Transverse colon (tissue), 4 donors: ENCODE results near the gene GAS5. TPM values are rescaled to one million over a fixed set of nuclear protein-coding genes. Genes with fewer than 3 reads are reported as not detected.
"Not testable (repeated sequence)": the region's sequence is repeated elsewhere in the genome, so short reads cannot be mapped to it uniquely, and the experiment has no call there.

Experiments
- DNase-seq: peaks from one replicate; pipeline ENCODE4 v3.0.0-alpha.2; 2019
- H3K27ac ChIP-seq, 4 donors: fragments of 200-600 bp; sonication (generic); 2 replicates each; pipeline ENCODE4 v1.5.1; 2016 to 2018; ENCODE audit warnings: inconsistent platforms in 4 of 4
- H3K27me3 ChIP-seq: fragments of 200-600 bp; sonication (generic); 2 replicates; pipeline ENCODE4 v1.5.1; 2017; ENCODE audit warnings: inconsistent platforms
- H3K36me3 ChIP-seq, 4 donors: fragments of 200-600 bp; sonication (generic); 2 replicates each; pipeline ENCODE4 v1.5.1; 2017 to 2019; ENCODE audit warnings: inconsistent platforms in 4 of 4
- H3K4me1 ChIP-seq, 4 donors: fragments of 200-600 bp; sonication (generic); 2 replicates each; pipeline ENCODE4 v1.5.1; 2017 to 2020; ENCODE audit warnings: inconsistent platforms in 4 of 4
- H3K4me3 ChIP-seq, 4 donors: fragments of 200-600 bp; sonication (generic); 1 replicate in 1 of 4; 2 replicates in 3 of 4; pipeline versions ENCODE4 v1.5.1 to v1.6.1; 2017 to 2019; ENCODE audit warnings: inconsistent platforms in 4 of 4
- H3K9me3 ChIP-seq, 2 donors: fragments of 200-600 bp; sonication (generic); 2 replicates each; pipeline ENCODE4 v1.5.1; 2017 to 2019; ENCODE audit warnings: inconsistent platforms in 2 of 2
- EP300 ChIP-seq: sonication (generic); formaldehyde crosslinking; IDR thresholded peaks from one replicate; pipeline ENCODE4 v1.6.1; 2017; ENCODE audit warnings: antibody characterized with exemption, low read depth
- POLR2A ChIP-seq: fragments of 450-650 bp; IDR thresholded peaks from one replicate; pipeline ENCODE4 v1.6.1; 2016; ENCODE audit warnings: antibody characterized with exemption, mild to moderate bottlenecking, moderate library complexity
- POLR2AphosphoS5 ChIP-seq, 3 donors: sonication (generic); formaldehyde crosslinking; IDR thresholded peaks; one replicate each; pipeline ENCODE4 v1.6.1; 2016; ENCODE audit warnings: antibody characterized with exemption in 3 of 3
- WGBS, 2 donors: methylation state at CpG; one replicate each; pipeline ENCODE4 v1.1.5; 2018; ENCODE audit warnings: low coverage in 1 of 2; 5-methylcytosine and 5-hydroxymethylcytosine counted together
- in situ Hi-C, 4 donors: fragments of 200-750 bp; cut with MboI; loops; one replicate each; pipeline versions ENCODE4 v1.15.0 to v1.15.1; 2017; ENCODE audit warnings: low sequenced_read_pairs in 3 of 4, low pct_ligation_motif_present in 1 of 4, low pct_unique_long_range_greater_than_20kb in 1 of 4
- intact Hi-C: fragments of 100-400 bp; cut with DNase I; formaldehyde crosslinking; loops from one replicate; pipeline ENCODE4 v1.15.1; 2023; ENCODE audit warnings: low total_unique reads
- total RNA-seq, 4 donors: library from RNA; depleted of rRNA; stranded (reverse); fragments of >200 nt; gene quantifications; one replicate each; pipeline ENCODE4 v1.1.0, GENCODE V29; 2016
- TF ChIP-seq, protein P1 (sequence below), 5 experiments: fragments of 200-600 bp in 3 of 5; fragments of 450-650 bp in 2 of 5; sonication (generic) in 3 of 5; IDR thresholded peaks; 1 replicate in 2 of 5; 2 replicates in 3 of 5; pipeline ENCODE4 v1.5.1; 2016 to 2017; ENCODE audit warnings: antibody characterized with exemption in 5 of 5, inconsistent platforms in 3 of 5, mild to moderate bottlenecking in 2 of 5, moderate library complexity in 1 of 5

Gene GAS5
- total RNA-seq, 4 donors from 2014 or later, result 82.7 to 435 (median 193) TPM

DNA sequence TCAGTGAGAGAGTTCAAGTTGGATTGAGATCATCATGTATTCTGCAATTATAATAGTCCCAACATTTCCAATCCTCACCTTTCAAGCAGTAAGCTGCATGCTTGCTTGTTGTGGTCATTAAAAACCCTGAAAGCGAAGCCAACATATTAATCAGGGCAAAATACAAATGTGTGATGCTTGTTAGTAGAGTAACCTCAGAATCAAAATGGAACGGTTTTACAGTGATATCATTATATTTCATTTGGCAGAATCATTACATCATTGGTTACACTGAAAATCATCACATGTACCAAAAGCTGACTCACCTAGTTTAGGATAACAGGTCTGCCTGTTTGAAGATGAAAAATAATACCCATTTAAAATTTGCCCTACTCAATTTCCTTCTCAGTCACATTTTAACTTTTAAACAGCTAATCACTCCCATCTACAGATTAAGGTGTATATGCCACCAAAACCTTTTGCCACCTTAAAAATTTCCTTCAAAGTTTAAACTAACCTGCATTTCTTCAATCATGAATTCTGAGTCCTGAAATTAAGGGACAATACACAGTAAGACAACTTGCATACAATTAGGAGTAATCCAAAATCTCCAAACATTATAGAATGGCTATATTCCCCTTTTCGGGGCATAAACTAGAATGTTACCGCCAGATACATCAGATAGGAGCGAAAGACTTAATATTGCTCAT, 3.5 kb downstream of the GAS5 start:
- Histone ChIP-seq H3K27ac (no peak overlapping the region), H3K36me3 (peaks cover 0 to 30% (median 13%) of the 10 kb centered on the region in 4 donors), H3K4me1 (peaks cover 10 to 34% (median 25%) of the 10 kb centered on the region in 4 donors), H3K4me3 (no peak overlapping the region), H3K27me3 (no peaks in the 10 kb centered on the region), H3K9me3 (no peaks in the 10 kb centered on the region)
- 64 to 75% methylated on average over 5 of the region's 5 CpGs for WGBS, 2 donors
- intact Hi-C loops, result no loop called here
- no peak for TF ChIP-seq EP300
- no peak for TF ChIP-seq POLR2A
- TF ChIP-seq, protein P1, sequence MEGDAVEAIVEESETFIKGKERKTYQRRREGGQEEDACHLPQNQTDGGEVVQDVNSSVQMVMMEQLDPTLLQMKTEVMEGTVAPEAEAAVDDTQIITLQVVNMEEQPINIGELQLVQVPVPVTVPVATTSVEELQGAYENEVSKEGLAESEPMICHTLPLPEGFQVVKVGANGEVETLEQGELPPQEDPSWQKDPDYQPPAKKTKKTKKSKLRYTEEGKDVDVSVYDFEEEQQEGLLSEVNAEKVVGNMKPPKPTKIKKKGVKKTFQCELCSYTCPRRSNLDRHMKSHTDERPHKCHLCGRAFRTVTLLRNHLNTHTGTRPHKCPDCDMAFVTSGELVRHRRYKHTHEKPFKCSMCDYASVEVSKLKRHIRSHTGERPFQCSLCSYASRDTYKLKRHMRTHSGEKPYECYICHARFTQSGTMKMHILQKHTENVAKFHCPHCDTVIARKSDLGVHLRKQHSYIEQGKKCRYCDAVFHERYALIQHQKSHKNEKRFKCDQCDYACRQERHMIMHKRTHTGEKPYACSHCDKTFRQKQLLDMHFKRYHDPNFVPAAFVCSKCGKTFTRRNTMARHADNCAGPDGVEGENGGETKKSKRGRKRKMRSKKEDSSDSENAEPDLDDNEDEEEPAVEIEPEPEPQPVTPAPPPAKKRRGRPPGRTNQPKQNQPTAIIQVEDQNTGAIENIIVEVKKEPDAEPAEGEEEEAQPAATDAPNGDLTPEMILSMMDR (IDR thresholded peaks at IDR 0.05), result no peak
- TF ChIP-seq POLR2AphosphoS5 (IDR thresholded peaks at IDR 0.05), result no peak
- in situ Hi-C loops, result no loop called here
- no peak for DNase-seq

DNA sequence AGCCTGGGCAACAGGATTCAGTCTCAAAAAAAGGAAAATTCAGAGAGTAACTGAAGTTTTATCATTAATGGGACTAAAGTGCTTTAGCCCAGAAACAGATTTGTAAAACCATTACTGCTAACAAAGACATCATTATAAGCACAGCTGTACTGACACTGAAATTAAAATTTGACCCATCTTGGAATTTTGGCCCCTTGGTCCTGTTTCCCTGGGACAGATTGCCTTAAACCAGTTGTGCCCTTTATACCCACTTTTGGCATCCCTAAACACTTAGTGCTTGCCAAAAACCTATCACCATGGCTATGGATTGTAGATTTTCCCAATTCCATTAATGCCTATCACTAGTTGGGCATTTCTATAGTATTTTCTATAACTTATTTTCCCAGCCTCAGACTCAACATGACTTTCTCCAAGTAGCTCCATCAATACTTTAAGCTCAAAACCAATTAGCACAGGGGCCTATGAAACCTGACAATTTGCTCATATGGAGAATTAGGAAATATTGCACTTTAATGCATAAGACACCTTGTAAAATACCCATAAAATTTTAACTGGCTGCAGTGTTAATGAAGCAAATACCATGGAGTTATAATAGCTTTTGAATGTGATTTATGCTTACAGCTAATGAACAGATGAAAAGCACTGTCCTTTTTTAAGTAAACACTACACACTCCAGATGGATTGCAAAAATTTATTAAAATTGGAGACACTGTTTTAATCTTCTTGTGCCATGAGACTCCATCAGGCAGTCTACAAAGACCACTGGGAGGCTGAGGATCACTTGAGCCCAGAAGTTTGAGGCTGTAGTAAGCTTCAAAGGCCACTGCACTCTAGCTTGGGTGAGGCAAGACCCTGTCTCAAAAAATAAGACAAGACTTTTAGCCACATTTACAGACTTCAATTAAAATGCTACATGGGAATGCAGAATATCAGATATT, 4.3 kb downstream of the GAS5 start:
- no peak overlapping the region for H3K27ac ChIP-seq
- intact Hi-C loops, result no loop called here
- no peaks in the 10 kb centered on the region for H3K27me3 ChIP-seq
- H3K4me3 ChIP-seq, result no peak overlapping the region
- peaks cover 0 to 38% (median 16%) of the 10 kb centered on the region in 4 donors for H3K36me3 ChIP-seq
- H3K9me3 ChIP-seq, result no peaks in the 10 kb centered on the region
- in situ Hi-C loops, result no loop called here
- no peak for DNase-seq
- TF ChIP-seq EP300 (no peak), POLR2AphosphoS5 (IDR thresholded peaks at IDR 0.05) (no peak), POLR2A (no peak)
- TF ChIP-seq, protein P1 (IDR thresholded peaks at IDR 0.05), result no peak
- H3K4me1 ChIP-seq, result peaks cover 10 to 28% (median 21%) of the 10 kb centered on the region in 4 donors

DNA sequence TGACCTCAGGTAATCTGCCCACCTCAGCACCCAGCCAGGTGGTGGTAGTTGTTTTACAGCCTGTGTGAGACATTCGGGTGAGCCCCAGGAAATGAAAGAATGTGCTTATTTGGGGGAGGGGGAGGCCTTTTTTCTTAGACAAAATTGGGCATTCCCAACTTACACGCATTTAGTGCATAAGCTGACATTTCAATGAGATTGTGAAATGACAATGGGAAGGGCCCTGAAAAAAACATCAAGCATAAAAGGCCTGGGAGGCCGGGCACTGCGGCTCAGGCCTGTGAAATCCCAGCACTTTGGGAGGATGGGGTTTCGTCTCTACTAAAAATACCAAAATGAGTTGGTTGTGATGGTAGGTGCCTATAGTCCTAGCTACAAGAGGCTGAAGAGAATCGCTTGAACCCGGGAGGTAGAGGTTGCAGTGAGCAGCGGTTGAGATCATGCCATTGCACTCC, 5.0 kb downstream of the GAS5 start:
- Histone ChIP-seq H3K9me3 (no peaks in the 10 kb centered on the region), H3K27me3 (no peaks in the 10 kb centered on the region), H3K36me3 (peaks cover 0 to 43% (median 20%) of the 10 kb centered on the region in 4 donors), H3K4me1 (peaks cover 10 to 28% (median 21%) of the 10 kb centered on the region in 4 donors), H3K27ac (no peak overlapping the region), H3K4me3 (no peak overlapping the region)
- in situ Hi-C loops, result no loop called here
- intact Hi-C loops, result no loop called here
- TF ChIP-seq POLR2A (no peak), POLR2AphosphoS5 (IDR thresholded peaks at IDR 0.05) (no peak), EP300 (no peak)
- TF ChIP-seq, protein P1 (IDR thresholded peaks at IDR 0.05), result no peak
- 66 to 73% methylated on average over 3 to 8 of the region's 8 CpGs for WGBS, 2 donors
- no peak for DNase-seq

DNA sequence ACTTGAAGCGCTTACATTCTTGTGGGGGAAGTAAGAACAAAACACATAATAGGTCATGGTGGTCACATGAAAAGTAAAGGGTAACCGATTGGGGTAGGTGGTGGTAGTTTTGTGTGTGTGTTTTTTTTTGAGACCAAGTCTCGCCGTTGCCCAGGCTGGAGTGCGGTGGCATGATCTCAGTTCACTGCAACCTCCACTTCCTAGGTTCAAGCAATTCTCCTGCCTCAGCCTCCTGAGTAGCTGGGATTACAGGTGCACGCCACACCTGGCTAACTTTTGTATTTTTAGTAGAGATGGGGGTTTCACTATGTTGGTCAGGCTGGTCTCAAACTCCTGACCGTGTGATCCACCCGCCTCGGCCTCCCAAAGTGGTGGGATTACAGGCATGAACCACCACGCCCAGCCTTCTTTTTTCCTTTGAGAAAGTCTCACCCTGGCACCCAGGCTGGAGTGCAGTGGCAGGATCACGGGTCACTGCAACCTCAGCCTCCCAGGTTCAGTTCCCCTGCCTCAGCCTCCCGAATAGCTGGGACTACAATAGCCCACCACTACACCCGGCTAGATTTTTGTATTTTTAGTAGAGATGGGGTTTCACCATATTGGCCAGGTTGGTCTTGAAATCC, 5.5 kb downstream of the GAS5 start:
- H3K4me3 ChIP-seq, in situ Hi-C loops, H3K27me3 ChIP-seq, intact Hi-C loops, H3K9me3 ChIP-seq, DNase-seq, H3K27ac ChIP-seq: not testable (repeated sequence)
- H3K36me3 ChIP-seq, result peaks cover 0 to 48% (median 22%) of the 10 kb centered on the region in 4 donors
- WGBS, 2 donors, result 75 to 81% methylated on average over 4 to 13 of the region's 13 CpGs
- peaks cover 10 to 27% (median 20%) of the 10 kb centered on the region in 4 donors for H3K4me1 ChIP-seq
